T-helper 17 cell (primary cell): ENCODE measurements around the gene PHF5A. TPM values are rescaled to one million over a fixed set of nuclear protein-coding genes. Genes with fewer than 3 reads are reported as not detected.
A peak's percentile ranks its signal among the peaks of the same experiment; 100 is the strongest.

Experiments
- ATAC-seq: fragments of 150-1000 bp; cut with Tn5 transposase; 2 replicates; pipeline ENCODE4 v1.10.0; 2021; ENCODE audit warnings: mild to moderate bottlenecking, moderate library complexity
- DNase-seq, 3 donors: peaks; one replicate each; pipeline versions ENCODE4 v3.0.0 to v3.0.0-alpha.2; 2020 to 2021
- H3K9me3 ChIP-seq: one replicate; pipeline ENCODE4 v1.7.0; 2013; ENCODE audit warnings: low read length, mild to moderate bottlenecking; ENCODE audit not compliant: control insufficient read depth, poor library complexity, severe bottlenecking
- H3K27ac Mint-ChIP-seq: one replicate; pipeline ENCODE4 v1.8.0; 2022; ENCODE audit warnings: mild to moderate bottlenecking, moderate library complexity, mixed read lengths
- H3K27me3 Mint-ChIP-seq: one replicate; pipeline ENCODE4 v1.8.0; 2022; ENCODE audit warnings: mixed read lengths
- H3K36me3 Mint-ChIP-seq: one replicate; pipeline ENCODE4 v1.8.0; 2022; ENCODE audit warnings: low read depth, mixed read lengths
- H3K4me1 Mint-ChIP-seq: one replicate; pipeline ENCODE4 v1.8.0; 2022; ENCODE audit warnings: mild to moderate bottlenecking, mixed read lengths
- H3K4me3 Mint-ChIP-seq: one replicate; pipeline ENCODE4 v1.8.0; 2022; ENCODE audit warnings: mild to moderate bottlenecking, moderate library complexity, mixed read lengths
- total RNA-seq, 4 donors: library from RNA in 2 of 4; stranded (reverse) in 2 of 4; gene quantifications; one replicate each; pipeline ENCODE4 v1.2.3 and lab custom pipeline; 2022 to 2026

The PHF5A gene
- total RNA-seq (10 to 100 TPM; 31.7 to 39.6 TPM), total RNA-seq (lab: John Stamatoyannopoulos, UW) (21.6 to 49.4 reads per million in 2 donors)

- ATAC-seq (peak; percentile 91), DNase-seq (peak; percentile 91 to 97 (median 93))
- Mint-ChIP-seq H3K4me1 (peaks cover 28% of the 10 kb centered on the region), H3K27ac (peak within 1 kb of the TSS; percentile 100), H3K36me3 (no peaks in the 10 kb centered on the region), H3K27me3 (no peaks in the 10 kb centered on the region), H3K4me3 (peak within 1 kb of the TSS; percentile 98)
- no peaks in the 10 kb centered on the region for H3K9me3 ChIP-seq
Observed at GRCh38 chr22:41468381-41469217, at the start of gene PHF5A, which contains the start of gene ACO2. Gene PHF5A (minus strand): TSS chr22:41468692. CDS start chr22:41468653, 39 bp downstream. Gene ACO2 (plus strand): TSS chr22:41469117. CDS start chr22:41469147, 30 bp downstream.

DNA sequence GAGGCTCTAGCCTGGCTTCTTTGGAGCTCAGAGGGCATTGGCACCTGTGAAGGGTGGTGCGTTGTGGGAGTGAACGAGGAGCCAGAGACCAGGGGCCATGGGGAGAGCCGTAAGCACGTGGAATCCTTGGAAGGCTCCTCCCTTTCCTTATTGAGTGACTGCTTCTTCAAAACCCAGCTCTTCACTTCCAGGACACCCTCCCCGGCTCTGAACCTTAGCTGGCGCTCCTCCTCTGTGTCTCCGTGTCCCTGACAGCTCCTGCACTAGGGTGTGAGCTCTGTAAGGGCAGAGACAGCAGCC is 49.5 kb upstream of the PHF5A start:
- no peaks in the 10 kb centered on the region for H3K36me3 Mint-ChIP-seq
- H3K4me3 Mint-ChIP-seq = peak overlapping the region; percentile 36
- no peak for ATAC-seq

DNA sequence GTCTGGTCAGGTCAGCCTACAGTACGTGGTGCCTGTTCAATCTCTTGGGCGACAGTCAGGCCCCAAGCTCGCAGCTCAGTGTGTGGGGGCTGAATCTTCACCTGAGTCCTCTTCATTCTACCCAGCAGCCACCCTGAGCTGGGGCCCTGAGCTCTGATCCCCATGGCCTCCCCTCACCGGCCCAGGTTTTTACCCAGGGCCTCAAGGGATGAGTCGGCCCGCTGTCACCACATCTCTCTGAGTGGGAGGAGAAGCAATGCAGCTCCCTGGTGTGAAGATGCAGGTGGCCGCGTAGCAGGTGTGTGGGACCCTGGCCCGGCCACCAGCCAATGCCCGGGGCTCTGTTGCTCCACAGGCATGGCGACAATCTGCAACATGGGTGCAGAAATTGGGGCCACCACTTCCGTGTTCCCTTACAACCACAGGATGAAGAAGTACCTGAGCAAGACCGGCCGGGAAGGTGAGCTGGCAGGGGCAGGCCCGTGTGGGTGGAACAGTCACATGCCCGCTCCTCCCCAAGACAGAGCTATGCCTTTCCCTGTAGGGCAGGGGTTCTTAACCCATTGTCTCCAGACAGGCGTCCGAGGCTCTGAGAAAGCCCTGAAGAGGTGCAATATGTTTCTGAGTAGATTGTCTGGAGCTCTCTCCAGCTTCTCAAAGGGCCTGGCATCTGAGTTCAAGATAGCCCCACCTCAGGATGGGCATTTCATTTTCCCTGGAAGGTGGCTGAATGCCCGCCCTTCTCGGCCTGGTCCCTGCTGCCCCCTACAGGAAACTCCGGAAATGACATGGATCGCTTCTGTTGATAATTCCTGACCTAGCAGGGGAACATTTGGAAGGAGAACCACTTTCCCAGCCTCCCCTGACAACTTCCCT is 48.9 kb upstream of the PHF5A start:
- Mint-ChIP-seq H3K27ac (peak overlapping the region; percentile 37), H3K4me1 (peaks cover 3% of the 10 kb centered on the region), H3K4me3 (no peak overlapping the region), H3K36me3 (no peaks in the 10 kb centered on the region), H3K27me3 (no peaks in the 10 kb centered on the region)
- ATAC-seq (no peak), DNase-seq (no peak)
- no peaks in the 10 kb centered on the region for H3K9me3 ChIP-seq

More for the DNA sequence above, 49.5 kb upstream of the PHF5A start:
- no peaks in the 10 kb centered on the region for H3K9me3 ChIP-seq
- Mint-ChIP-seq H3K27ac (peak overlapping the region; percentile 56), H3K4me1 (peaks cover 3% of the 10 kb centered on the region), H3K27me3 (no peaks in the 10 kb centered on the region)
- DNase-seq = no peak

- Mint-ChIP-seq H3K36me3 (no peaks in the 10 kb centered on the region), H3K4me1 (peaks cover 3% of the 10 kb centered on the region), H3K27ac (peak overlapping the region; percentile 37), H3K4me3 (no peak overlapping the region), H3K27me3 (no peaks in the 10 kb centered on the region)
- ATAC-seq (peak; percentile 18), DNase-seq (no peak)
- no peaks in the 10 kb centered on the region for H3K9me3 ChIP-seq
Observed at GRCh38 chr22:41516462-41516861, 48.0 kb upstream of the PHF5A start.

GRCh38 chr22:41513391-41513790 is 44.9 kb upstream of the PHF5A start:
- DNase-seq (no peak), ATAC-seq (no peak)
- H3K9me3 ChIP-seq = no peaks in the 10 kb centered on the region
- Mint-ChIP-seq H3K27ac (no peak overlapping the region), H3K4me3 (no peak overlapping the region), H3K36me3 (peaks cover 5% of the 10 kb centered on the region), H3K4me1 (peaks cover 8% of the 10 kb centered on the region), H3K27me3 (no peaks in the 10 kb centered on the region)

DNA sequence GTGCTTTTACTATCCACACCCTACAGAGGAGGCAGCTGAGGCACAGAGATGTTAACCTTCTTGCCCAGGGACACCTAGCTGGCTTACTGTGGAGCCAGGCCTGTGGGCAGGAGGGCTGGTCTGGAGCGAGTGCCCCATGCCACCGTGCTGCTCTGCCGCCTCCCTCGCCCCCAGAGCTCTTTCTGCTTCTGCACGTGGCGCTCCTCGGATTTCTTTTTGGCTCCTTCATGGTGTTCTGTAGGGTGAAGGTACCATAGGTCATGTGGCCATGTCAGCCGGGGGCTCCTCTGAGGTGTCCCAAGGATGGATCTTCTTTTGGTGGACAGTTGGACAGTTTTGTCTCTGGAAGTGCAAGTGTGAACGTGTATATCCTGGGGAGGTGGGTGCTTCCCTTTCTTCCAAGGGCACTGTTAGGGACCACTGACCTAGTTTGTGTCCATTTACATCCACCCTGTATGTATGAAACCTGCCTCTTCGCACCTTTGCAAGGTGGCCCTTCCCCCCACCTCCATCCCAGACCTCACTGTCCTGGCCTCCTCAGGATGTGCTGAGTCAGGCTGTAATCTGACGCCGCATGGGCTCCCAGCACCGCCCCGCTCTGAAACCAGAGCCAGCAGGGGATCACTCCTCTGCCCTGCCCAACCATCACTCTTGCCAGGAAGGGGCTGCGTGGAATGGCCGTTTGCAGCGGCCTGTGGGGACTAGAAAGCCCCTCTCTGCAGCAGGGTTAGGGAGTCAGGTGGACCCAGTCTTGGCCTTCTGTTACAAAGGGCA is 44.1 kb upstream of the PHF5A start:
- Mint-ChIP-seq H3K4me1 (peaks cover 8% of the 10 kb centered on the region), H3K4me3 (no peak overlapping the region), H3K36me3 (peaks cover 5% of the 10 kb centered on the region), H3K27me3 (no peaks in the 10 kb centered on the region), H3K27ac (no peak overlapping the region)
- no peak for ATAC-seq
- no peaks in the 10 kb centered on the region for H3K9me3 ChIP-seq
- no peak for DNase-seq

- H3K9me3 ChIP-seq = no peaks in the 10 kb centered on the region
- Mint-ChIP-seq H3K4me3 (no peak overlapping the region), H3K36me3 (peaks cover 5% of the 10 kb centered on the region), H3K4me1 (peaks cover 8% of the 10 kb centered on the region), H3K27me3 (no peaks in the 10 kb centered on the region), H3K27ac (no peak overlapping the region)
- no peak for ATAC-seq
- no peak for DNase-seq
Observed at GRCh38 chr22:41511521-41511968, 43.1 kb upstream of the PHF5A start.

- no peak overlapping the region for H3K27ac Mint-ChIP-seq
- H3K36me3 Mint-ChIP-seq = peaks cover 5% of the 10 kb centered on the region
- ATAC-seq (no peak), DNase-seq (no peak)
- no peaks in the 10 kb centered on the region for H3K27me3 Mint-ChIP-seq
- H3K4me3 Mint-ChIP-seq = no peak overlapping the region
- no peaks in the 10 kb centered on the region for H3K9me3 ChIP-seq
- H3K4me1 Mint-ChIP-seq = peaks cover 8% of the 10 kb centered on the region
Observed at GRCh38 chr22:41508770-41509170, 40.3 kb upstream of the PHF5A start.

DNA sequence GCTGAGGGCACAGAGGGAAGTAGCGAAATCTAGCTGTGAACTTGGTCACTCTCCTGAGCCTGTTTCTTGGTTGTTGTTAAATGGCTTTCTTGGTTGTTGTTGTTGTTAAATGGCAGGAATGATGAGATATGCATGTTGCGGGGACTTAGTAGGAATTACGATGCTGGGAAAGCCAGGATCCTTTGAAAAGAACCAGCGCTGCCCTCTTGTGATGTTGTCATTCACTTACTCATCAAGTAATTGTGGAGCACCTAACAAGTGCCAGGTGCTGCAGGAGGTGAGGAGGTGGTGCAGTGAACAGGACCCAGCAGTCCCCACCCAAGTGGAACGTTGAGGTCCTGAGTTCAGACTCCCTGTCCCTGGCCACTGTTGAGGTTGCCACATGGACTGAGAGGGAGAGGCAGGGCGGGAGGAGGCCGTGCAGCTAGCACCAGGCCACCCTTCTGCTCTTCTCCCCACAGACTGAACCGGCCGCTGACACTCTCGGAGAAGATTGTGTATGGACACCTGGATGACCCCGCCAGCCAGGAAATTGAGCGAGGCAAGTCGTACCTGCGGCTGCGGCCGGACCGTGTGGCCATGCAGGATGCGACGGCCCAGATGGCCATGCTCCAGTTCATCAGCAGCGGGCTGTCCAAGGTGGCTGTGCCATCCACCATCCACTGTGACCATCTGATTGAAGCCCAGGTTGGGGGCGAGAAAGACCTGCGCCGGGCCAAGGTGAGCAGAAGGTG is 39.0 kb upstream of the PHF5A start:
- DNase-seq (no peak), ATAC-seq (no peak)
- H3K27ac Mint-ChIP-seq = no peak overlapping the region
- peaks cover 5% of the 10 kb centered on the region for H3K4me1 Mint-ChIP-seq
- H3K36me3 Mint-ChIP-seq = peaks cover 5% of the 10 kb centered on the region
- H3K9me3 ChIP-seq = no peaks in the 10 kb centered on the region
- H3K27me3 Mint-ChIP-seq = no peaks in the 10 kb centered on the region
- H3K4me3 Mint-ChIP-seq = peak overlapping the region; percentile 7

DNA sequence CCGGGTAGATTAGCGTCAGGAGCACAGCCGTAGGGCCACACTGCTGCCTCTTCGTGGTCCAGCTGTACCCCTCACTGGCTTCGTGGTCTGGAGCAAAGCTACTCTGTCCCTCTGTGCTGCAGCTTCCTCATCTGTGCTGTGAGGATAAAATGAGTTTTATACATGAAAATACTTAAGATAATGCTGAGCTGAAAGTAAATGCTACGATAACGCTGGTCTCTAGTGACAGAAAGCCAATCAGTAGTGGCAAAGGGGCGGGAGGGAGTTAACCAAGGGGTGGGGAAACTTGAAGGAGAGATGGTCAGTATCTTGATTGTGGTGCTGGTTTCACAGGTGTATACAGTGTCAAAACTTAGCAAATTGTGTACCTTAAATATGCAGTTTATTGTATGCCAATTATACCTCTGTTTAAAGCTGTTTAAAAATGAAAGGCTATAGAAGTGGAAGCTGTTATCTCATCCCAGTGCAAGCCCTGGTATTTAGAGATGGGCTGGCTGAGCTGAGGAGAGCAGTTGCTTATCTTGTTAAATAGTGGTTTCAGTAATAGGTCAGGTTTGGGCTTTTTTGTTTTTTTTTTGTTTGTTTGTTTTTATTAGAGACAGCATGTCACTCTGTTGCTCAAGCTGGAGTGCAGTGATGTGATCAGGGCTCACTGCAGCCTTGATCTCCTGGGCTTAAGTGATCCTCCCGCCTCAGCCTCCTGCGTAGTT is 37.2 kb upstream of the PHF5A start:
- ATAC-seq (no peak), DNase-seq (no peak)
- H3K9me3 ChIP-seq = no peaks in the 10 kb centered on the region
- H3K4me3 Mint-ChIP-seq = no peak overlapping the region
- H3K36me3 Mint-ChIP-seq = peaks cover 5% of the 10 kb centered on the region
- no peak overlapping the region for H3K27ac Mint-ChIP-seq
- peaks cover 5% of the 10 kb centered on the region for H3K4me1 Mint-ChIP-seq
- H3K27me3 Mint-ChIP-seq = no peaks in the 10 kb centered on the region

DNA sequence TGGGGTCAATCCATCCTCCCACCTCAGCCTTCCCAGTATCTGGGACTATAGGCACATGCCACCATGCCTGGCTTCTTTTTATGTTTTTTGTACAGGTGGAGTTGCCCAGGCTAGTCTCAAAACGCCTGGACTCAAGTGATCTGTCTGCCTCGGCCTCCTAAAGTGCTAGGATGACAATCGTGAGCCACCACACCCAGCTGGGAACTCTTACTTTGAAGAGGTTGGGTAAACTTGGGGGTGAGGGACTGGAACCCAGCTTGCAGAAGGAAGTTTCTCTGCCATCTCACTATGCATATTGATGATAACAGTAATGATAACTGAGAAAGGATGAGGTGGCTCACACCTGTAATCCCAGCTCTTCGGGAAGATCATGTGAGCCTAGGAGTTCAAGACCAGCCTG is 36.3 kb upstream of the PHF5A start:
- peaks cover 5% of the 10 kb centered on the region for H3K4me1 Mint-ChIP-seq
- DNase-seq (no peak), ATAC-seq (no peak)
- no peak overlapping the region for H3K27ac Mint-ChIP-seq
- no peaks in the 10 kb centered on the region for H3K27me3 Mint-ChIP-seq
- no peak overlapping the region for H3K4me3 Mint-ChIP-seq
- H3K9me3 ChIP-seq = no peaks in the 10 kb centered on the region
- H3K36me3 Mint-ChIP-seq = peaks cover 5% of the 10 kb centered on the region

- Mint-ChIP-seq H3K36me3 (peaks cover 3% of the 10 kb centered on the region), H3K4me1 (peaks cover 3% of the 10 kb centered on the region), H3K4me3 (no peak overlapping the region), H3K27ac (no peak overlapping the region), H3K27me3 (no peaks in the 10 kb centered on the region)
- ATAC-seq (no peak), DNase-seq (no peak)
- no peaks in the 10 kb centered on the region for H3K9me3 ChIP-seq
Observed at GRCh38 chr22:41504397-41504796, 35.9 kb upstream of the PHF5A start.
